Colon (tissue), 2 donors: ENCODE results near the gene SPATA19.

Source experiments
- FAIRE-seq: peaks from 2 replicates; lab custom pipeline; 2012; peaks lifted over from hg19 to GRCh38; lab: Jason Lieb, UNC
- donor health status: control.
- donor health status: control.

SPATA19 gene

DNA sequence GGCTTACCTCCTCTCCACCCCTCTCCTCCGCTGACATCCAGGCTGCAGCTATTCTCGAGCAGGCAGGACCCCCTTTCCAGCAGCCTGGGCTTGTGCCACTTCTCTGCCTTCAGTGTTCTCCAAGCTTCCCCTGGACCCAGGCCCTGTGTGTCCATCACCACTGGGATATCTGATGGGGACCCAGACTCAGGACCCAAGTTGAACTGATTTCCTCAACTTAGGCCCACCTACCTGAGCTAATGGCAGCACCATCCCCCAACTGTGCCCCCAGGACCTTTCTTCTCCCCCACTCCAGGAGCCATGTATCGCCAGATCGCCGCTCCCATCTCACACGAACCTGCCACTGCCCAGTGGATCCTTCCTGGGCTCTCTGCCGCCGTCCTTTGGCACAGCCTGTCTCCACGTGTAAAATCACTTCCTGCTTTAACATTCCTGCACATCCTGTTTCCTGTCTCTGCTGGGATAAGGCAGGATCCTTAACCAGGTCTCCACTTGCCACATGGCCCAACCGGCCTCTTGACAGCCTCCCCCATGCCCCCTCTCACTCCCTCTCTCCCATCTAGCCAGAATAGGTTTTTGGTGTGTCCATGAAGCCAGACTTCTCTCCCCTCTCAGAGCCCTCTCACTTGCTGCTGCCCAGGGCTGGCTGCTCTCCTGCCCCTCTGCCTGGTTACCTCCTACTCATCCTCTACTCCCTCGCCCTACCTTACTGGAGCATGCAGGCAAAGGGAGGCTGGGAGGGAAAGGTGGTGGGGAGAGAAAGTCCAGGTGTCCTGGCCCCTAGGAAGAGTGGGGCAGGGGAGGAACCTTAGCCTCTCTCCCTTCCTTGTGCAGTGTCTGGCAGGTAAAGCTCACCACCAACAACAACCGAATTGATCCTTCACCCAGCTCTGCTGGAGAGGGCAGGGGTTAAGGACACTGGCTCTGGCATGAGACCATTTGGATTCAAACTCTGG, 9.4 kb downstream of the SPATA19 start:
- FAIRE-seq, result no peak

GRCh38 chr11:133834682-133835592, 10.4 kb downstream of the SPATA19 start:
- no peak for FAIRE-seq

DNA sequence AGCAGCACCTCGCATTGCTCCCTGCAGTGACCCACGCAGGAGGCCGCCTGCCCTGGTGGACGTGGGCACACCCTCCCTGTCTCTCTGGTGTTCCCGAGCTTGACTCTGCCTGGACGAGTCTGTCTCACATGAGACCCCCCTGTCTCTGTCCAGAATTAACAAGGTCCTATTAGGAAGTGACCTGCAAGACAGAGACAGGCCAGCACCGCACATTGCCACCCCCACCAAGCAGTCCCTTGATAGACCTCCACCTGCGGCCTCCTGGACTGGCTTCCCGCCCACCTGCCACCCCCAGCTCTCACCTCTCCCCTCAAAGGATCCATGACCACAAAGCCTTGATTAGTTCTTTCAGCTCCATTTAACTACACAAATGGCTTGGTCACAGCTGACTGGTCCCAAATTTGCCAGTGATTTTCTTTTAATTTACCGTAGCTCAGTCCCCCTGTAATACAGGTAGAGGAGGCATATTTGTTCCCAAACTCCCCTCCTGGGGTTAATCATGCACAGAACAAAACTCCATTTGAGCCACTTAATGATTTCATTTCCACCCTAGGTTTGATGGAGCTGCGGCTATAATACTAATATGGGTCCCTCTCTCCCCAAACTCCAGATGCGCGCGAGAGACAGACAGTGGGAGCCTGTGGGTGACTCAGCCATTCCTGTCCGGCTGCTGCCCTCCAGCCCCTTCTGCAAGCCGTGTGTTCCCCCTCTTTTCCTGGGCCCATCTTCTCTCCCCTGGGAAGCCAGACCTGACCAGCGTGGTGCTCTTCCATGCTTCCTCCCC, 11.2 kb downstream of the SPATA19 start:
- no peak for FAIRE-seq

DNA sequence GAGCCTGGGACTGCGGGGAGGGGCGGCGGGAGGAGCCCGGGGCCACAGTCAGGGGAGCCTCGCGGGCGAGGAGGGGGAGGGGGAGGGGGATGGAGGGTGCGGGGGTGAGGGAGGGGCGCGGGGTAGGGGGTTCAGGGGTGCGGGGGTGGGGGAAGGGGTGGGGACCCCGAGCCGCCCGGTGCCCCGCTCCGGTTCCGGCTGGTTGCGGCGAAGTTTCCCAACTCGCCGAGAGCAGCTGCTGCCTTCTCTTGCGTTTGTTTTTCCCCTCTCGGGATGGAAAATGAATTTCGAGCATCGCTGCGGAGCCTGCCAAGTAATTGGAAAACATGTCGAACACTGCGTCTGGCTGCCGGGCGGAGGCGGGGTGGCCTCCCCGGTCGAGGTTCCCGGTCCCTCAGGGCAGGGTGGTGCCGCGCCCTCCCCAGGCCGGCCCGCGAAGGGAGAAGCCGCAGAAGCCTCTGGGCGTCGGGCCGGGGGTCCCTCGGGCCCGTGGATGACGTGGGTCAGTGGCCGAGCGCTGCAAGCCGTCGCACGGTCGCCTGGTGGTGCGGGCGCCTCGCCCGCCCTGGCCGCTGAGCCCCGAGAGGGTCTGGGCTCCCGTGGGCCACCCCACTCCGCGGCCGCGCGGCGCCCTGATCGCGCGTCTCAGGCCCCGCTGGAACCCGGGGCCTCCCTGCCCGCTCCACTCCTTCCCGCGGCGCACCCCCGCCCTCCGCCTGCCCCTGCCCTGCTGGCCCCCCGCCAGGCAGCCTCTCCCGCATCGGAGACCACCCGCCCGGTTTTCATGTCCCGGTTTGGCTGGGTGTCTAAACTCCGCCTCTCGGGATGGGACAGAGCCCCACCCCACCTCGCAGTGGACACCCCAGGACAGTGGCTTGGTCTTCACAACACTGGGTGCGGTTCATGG, 12.1 kb downstream of the SPATA19 start:
- FAIRE-seq, result no peak

- FAIRE-seq, result no peak
These were observed 13.0 kb downstream of the SPATA19 start for GRCh38 chr11:133832096-133832990.

DNA sequence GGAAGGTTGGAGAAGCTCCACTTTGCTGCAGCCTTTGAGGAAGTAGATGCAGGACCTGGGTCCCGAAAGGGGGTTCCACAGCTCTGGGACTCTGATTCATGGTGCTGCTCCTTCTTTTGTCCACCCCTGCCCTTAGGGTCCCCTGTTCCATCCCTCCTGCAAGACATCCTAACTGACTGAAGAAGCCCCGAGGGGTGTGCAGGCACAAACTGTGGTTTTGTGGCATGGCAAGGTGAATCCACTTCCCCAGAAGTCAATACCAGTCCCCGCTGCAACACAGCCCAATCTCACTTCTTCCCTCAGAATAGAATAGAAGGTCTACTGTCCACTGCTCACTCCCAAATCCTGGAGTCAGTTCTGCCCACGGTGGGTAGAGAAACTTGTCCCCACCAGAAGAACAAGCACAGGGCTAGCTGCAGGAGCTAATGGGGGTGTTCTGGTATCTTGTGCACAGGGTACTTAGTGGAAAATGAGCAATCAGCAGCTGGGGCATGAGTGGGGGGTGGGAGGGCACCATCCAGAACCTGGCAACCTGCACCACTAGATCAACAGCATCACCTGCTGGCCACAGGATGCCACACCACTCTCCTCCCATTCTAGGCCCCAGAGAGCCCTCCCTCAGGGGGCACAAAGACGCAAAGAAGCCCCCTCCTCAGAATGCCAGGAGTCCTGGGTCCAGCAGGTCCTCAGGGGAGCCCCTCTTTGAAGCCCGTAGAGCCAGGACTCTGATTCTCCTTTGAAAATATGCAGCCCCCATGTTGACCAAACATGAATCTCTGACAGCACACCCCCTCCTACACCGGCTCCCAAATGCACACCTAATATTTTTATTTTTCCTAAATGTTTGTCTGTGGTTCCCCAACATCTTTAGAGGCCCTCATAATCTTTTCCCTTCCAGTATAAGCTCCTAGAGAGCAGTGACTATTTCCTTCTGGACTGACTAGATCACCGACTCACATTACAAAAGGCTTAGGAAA, 14.1 kb downstream of the SPATA19 start:
- no peak for FAIRE-seq

GRCh38 chr11:133829566-133829965, 15.7 kb downstream of the SPATA19 start:
- FAIRE-seq, result no peak

DNA sequence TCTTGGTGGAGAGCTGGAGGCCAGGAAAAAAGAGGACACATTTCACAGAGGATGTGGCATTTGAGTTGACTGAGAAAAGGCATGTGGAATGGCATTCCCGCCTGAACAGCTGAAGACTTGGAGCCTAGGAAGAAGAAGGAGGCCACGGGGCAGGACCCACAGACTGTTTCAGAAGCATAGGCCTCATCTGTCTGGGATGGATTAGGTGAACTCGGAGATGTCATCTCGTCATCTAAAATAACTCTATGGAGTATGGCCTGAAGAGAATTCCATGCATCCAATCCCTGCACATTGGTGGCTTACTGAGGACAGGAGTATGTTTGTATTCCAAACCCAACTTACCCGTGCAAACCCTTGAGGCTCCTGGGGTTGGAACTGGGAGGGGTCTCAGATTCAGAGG, 16.4 kb downstream of the SPATA19 start:
- FAIRE-seq, result no peak

GRCh38 chr11:133827556-133827955, 17.8 kb downstream of the SPATA19 start:
- FAIRE-seq, result no peak

DNA sequence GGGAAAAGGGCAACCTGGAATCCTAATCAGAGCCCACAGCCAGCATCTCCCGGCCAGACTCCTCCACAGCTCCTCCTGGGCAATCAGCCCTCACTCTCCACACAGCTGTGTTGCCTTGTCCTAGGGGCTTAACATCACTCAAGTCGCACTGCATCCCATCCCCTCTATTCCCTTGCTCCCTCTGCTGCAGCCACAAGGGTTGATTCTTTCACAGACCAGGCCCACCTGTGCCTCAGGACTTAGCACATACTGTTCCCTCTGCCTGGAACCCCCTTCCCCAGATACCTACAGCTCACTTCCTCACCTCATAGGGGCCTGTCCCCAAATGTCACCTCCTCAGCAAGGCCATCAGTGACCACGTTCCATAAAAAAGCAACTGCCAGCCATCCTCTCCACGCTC, 18.4 kb downstream of the SPATA19 start:
- FAIRE-seq, result no peak

DNA sequence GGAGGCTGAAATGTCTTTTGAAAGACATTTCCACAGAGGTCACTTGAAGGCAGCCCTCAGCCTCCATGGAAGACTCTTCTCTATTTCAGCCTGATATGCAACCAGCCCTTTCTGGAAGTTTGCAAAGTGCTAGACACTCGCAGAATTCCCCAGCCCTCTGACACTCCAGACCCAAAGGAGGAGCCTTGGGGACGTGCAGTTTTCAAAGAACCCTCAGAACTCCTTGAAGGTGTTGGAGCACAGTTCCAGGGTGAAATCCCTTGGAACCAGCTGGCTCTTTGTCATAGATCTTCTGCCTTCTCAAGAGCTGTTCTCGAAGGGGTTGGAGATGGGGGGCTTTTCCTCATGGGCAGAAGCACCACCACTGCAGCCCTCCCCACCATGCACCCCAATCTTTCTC, 19.6 kb downstream of the SPATA19 start:
- no peak for FAIRE-seq

DNA sequence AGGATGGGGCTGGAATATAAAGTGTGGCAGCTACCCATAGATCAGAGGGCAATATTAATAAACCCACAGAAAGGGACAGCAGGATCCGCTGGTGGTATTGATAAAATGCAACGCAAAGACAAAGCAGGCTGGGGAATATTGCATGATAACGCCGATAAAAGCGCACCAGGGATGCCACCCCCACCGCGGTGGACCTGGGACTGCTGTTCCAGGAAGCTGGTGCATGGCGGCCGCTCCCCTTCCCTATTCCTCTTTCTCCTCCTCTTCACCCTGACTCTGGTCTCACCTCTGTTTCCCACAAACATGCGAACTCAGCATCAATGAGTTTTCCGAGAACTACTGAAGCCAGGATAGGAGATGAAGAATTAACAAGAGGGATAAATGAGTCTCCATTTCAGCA, 20.2 kb downstream of the SPATA19 start:
- FAIRE-seq, result no peak

DNA sequence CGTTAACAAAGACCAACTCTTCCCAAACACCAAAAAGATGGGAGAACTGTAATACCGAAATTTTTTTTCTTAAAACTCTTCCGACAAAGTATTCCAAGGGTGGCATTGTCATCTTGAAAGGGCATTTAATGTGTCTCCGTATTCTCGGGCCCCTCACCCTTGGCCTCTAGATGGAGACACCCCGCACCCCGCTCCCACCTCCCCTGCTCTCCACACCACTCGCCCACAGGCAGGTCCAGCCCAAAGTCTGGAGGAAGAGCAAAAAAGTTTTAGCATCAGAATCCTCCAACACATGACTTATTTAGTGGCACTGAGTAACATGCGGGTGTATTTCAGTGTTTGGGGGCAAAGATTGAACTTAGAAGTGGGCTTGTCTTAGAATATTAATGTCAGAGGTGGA, 20.7 kb downstream of the SPATA19 start:
- no peak for FAIRE-seq

- FAIRE-seq, result no peak
These were observed 21.7 kb downstream of the SPATA19 start for GRCh38 chr11:133823614-133824013.

DNA sequence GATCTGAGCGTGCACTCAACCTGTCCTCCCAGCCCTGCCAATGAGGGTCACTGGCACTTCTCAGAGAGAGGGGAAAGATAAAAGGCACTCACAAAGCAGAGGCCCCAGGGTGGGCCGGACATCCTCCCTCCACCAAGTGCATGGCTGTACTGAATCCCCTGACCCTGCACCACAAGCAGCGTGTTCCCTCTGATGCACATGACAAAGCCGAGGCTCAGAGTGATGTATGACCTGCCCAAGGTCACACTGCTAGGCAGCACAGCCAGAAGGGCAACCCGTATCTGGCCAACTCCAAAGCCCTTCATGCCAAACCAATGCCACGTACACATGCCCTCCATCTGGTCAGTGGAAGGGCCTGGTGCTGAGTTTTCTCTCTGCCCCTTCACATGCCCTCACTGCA, 22.1 kb downstream of the SPATA19 start:
- no peak for FAIRE-seq

DNA sequence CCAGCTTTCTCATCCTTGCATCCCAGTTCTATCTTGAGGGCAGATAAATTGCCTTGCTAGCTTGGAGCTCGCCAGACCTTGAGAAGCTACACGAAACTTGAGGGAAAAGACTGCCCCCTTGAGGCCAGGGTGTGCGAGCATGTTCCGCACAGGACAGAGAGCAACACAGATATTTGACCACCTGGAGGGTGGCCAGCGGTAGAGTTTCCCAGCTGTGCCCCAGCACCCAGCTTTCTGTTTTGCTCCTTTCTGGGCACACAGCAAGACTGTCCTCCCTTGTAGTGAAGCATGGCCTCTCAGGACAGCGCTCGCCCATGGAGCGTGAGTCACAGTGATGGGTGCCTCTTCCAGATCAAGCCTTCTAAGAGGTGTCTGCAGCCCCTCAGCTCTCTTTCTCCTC, 23.5 kb downstream of the SPATA19 start:
- no peak for FAIRE-seq

GRCh38 chr11:133819746-133820315, 25.5 kb downstream of the SPATA19 start:
- FAIRE-seq, result no peak

DNA sequence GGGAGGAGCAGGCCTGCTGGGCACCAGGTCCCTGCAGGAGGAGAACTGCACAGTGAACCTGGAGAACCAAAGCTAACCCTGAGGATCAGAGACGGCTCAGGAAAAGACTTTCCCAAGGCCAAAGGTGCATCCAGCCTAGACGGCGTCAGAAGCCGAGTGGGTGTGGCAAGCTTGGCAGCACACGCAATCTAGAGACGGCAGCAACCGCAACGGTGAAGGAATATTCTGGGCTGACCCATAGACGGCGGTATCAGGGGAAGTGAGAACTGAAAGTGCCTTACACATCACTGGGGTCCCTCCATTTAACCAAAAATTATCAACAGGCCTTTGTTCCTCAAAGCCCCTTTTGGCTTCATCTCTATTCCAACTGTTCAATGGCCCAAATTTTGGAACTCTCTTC, 26.2 kb downstream of the SPATA19 start:
- FAIRE-seq, result no peak
